CD4-positive, alpha-beta T cell treated with Interleukin-17A for 4 hours (primary cell): ENCODE results near the gene UBL4A.

Source experiments
- DNase-seq: peaks from one replicate; pipeline ENCODE4 v3.0.0-alpha.2; 2020; ENCODE audit warnings: mixed read lengths

UBL4A gene

GRCh38 chrX:154486396-154487207, at the start of gene UBL4A:
Gene UBL4A, minus strand, starts transcription at chrX:154486615. Its CDS starts 31 bp downstream, at chrX:154486584.
- peak; percentile 75 for DNase-seq

- no peak for DNase-seq
Measured at GRCh38 chrX:154535892-154536291, 49.5 kb upstream of the UBL4A start.

- DNase-seq, result peak; percentile 93
Measured at GRCh38 chrX:154534526-154535322, 48.3 kb upstream of the UBL4A start.

GRCh38 chrX:154532690-154533089, 46.3 kb upstream of the UBL4A start:
- DNase-seq, result no peak

GRCh38 chrX:154531626-154532025, 45.2 kb upstream of the UBL4A start:
- no peak for DNase-seq

GRCh38 chrX:154530286-154530685, 43.9 kb upstream of the UBL4A start:
- DNase-seq, result no peak

GRCh38 chrX:154529206-154529612, 42.8 kb upstream of the UBL4A start:
- DNase-seq, result no peak

- peak; percentile 76 for DNase-seq
Measured at GRCh38 chrX:154526901-154527675, 40.7 kb upstream of the UBL4A start.

GRCh38 chrX:154525606-154526490, 39.4 kb upstream of the UBL4A start:
- DNase-seq, result no peak

GRCh38 chrX:154519389-154519788, 33.0 kb upstream of the UBL4A start:
- DNase-seq, result no peak

- no peak for DNase-seq
Measured at GRCh38 chrX:154517101-154517781, 30.8 kb upstream of the UBL4A start.

GRCh38 chrX:154516656-154517100, 30.3 kb upstream of the UBL4A start:
- DNase-seq, result no peak

GRCh38 chrX:154515966-154516655, 29.7 kb upstream of the UBL4A start, which contains the start of gene FAM3A:
Gene FAM3A, minus strand, starts transcription at chrX:154516232. Its CDS starts 460 bp downstream, at chrX:154515772.
- peak; percentile 95 for DNase-seq

GRCh38 chrX:154515090-154515965, 28.9 kb upstream of the UBL4A start:
- DNase-seq, result peak; percentile 24

GRCh38 chrX:154513716-154514115, 27.3 kb upstream of the UBL4A start:
- no peak for DNase-seq

GRCh38 chrX:154512879-154513553, 26.6 kb upstream of the UBL4A start:
- no peak for DNase-seq

GRCh38 chrX:154511761-154512160, 25.3 kb upstream of the UBL4A start:
- no peak for DNase-seq

- DNase-seq, result no peak
Measured at GRCh38 chrX:154509455-154509854, 23.0 kb upstream of the UBL4A start.

- no peak for DNase-seq
Measured at GRCh38 chrX:154508384-154508745, 21.9 kb upstream of the UBL4A start.
